ENCODE measurements around the gene MTG2.

DNA sequence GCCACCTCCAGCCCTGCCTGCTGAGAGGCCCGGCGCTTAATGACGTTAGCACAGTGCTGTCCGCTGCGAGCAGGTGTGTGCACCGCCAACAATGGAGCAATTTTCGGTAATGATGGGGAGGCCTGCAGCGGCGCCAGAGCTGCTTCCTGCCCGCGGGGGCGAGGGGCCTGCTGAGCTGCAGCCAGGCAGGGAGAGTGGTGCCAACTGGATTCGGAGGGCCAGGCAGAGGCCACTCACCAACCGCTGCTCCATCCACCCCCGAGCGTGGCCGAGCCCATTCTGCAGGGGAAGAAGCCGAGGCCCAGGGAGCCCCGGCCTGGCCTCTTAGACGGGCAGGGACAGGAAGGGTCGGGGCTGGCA is 27.6 kb downstream of the MTG2 start:
- TF ChIP-seq CTCF (conservative IDR thresholded peaks at IDR 0.05; ENCODE audit: low read depth in 2 of 2), result no peak; a peak in 1 of 4 replicates
- TF ChIP-seq CREB1 (CRISPR knock-in tag; IDR thresholded peaks at IDR 0.05; ENCODE audit: low read depth), result no peak
- TF ChIP-seq POLR2AphosphoS5 (IDR thresholded peaks at IDR 0.05; ENCODE audit: low read depth), result no peak
- no peak for TF ChIP-seq REST (IDR thresholded peaks at IDR 0.05; ENCODE audit: unreplicated experiment)
- no peak for TF ChIP-seq EZH2 (IDR thresholded peaks at IDR 0.05; ENCODE audit: low read depth, unreplicated experiment)
- TF ChIP-seq EZH2phosphoT487 (IDR thresholded peaks at IDR 0.05; ENCODE audit: unreplicated experiment), result no peak
- no peak for TF ChIP-seq JUNB (IDR thresholded peaks at IDR 0.05; ENCODE audit: unreplicated experiment)
- no peak for TF ChIP-seq ETS1 (IDR thresholded peaks at IDR 0.05)
- no peak for TF ChIP-seq ZNF114 (CRISPR knock-in tag; IDR thresholded peaks at IDR 0.05)
- TF ChIP-seq ZNF331 (CRISPR knock-in tag; IDR thresholded peaks at IDR 0.05; ENCODE audit: low read depth), result no peak

Measured in GM23338 (cell line).